Measurements from ENCODE around the gene RRP8. TPM values are rescaled to one million over a fixed set of nuclear protein-coding genes. Genes with fewer than 3 reads are reported as not detected.

Gene RRP8
- total and polyA plus RNA-seq, 9 of the 15 experiments (the other 6 are each of a cell fraction or from before 2014, with no cell fraction given) = 5.7 to 47.3 (median 32.6) TPM

DNA sequence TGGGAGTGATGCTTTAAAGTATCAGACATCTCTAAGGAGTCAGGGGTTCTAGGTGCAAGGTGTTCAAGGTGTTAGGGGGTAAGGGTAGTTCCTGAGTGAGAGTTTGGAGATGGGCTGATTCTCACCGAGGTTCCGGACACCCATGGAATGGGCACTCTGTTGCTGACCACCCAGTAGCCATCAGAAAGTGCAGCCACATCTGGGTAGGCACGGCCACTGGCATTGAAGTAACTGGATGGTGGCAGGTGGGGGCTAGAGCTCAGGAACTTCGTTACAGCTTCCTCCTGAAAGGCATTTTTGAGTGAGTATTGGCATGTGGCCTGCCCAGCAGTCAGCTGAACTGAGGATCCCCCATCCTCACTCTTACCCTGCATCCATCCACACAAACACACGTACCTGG is 11.6 kb upstream of the RRP8 start:
- H3K27ac ChIP-seq (ENCODE audit: extremely low read depth, low read depth, low read length) = no peak overlapping the region
- H3K27me3 ChIP-seq (ENCODE audit: control insufficient read depth in 2 of 2, insufficient read depth in 2 of 2, low read length in 2 of 2) = no peaks in the 10 kb centered on the region
- H3K4me3 ChIP-seq = no peak overlapping the region
- in situ Hi-C loops (cut with MboI) (no loop called here), intact Hi-C loops (cut with micrococcal nuclease) (loop anchor here (5.0 kb wide), 1 partner anchor 83 kb away; no protein-coding TSS in a partner anchor)
- H3K9me1 ChIP-seq (ENCODE audit: control insufficient read depth, insufficient read depth, low read length) = no peaks in the 10 kb centered on the region
- no peaks in the 10 kb centered on the region for H3K9me3 ChIP-seq (replicated peaks; ENCODE audit: control insufficient read depth, insufficient read depth, low read depth, low read length)
- no peaks in the 10 kb centered on the region for H4K20me1 ChIP-seq (replicated peaks; ENCODE audit: control insufficient read depth, insufficient read depth, low read length)
- BruUV-seq (replicated peaks) = no TSS peak
- no peak for TF ChIP-seq ZNF778 (CRISPR knock-in tag; IDR thresholded peaks at IDR 0.05)
- TF ChIP-seq SMAD3 (CRISPR knock-in tag; conservative IDR thresholded peaks at IDR 0.05) = no peak
- TF ChIP-seq ZNF561 (CRISPR knock-in tag; conservative IDR thresholded peaks at IDR 0.05) = no peak
- no peak for TF ChIP-seq CCAR2 (IDR thresholded peaks at IDR 0.05; ENCODE audit: low read depth, low read length)
- no peak for TF ChIP-seq KLF16 (IDR thresholded peaks at IDR 0.05)
- TF ChIP-seq RFX5 (IDR thresholded peaks at IDR 0.05; ENCODE audit: low read depth, low read length) = no peak
- no peak for TF ChIP-seq MTA3 (IDR thresholded peaks at IDR 0.05; ENCODE audit: borderline replicate concordance)
- no peak for TF ChIP-seq SETDB1 (IDR thresholded peaks at IDR 0.05; ENCODE audit: low read length)
- TF ChIP-seq ZNF124 (CRISPR knock-in tag; IDR thresholded peaks at IDR 0.05) = no peak
- no peak for TF ChIP-seq RNF2 (IDR thresholded peaks at IDR 0.05)
- CTCF ChIA-PET (ENCODE audit: low intra/inter-chr PET ratio) = no interaction called here
- DNase-seq (ENCODE audit: extremely low read depth in 1 of 4, low spot score in 3 of 4) (no peak), FAIRE-seq (no peak), ATAC-seq (no peak)
- H3K79me2 ChIP-seq (ENCODE audit: control insufficient read depth, insufficient read depth, low read length) = peaks cover 29% of the 10 kb centered on the region
- no peak overlapping the region for H2AFZ ChIP-seq (ENCODE audit: low read depth, low read length)
- peaks cover 36% of the 10 kb centered on the region for H3K36me3 ChIP-seq (ENCODE audit: control insufficient read depth, insufficient read depth, low read length)
- peaks cover 21 to 29% of the 10 kb centered on the region in 2 experiments for H3K4me1 ChIP-seq (replicated peaks in 1 of 2; ENCODE audit: control insufficient read depth in 2 of 2, insufficient read depth in 2 of 2, low read length in 2 of 2)
- no peak overlapping the region for H3K9ac ChIP-seq (ENCODE audit: insufficient read depth in 1 of 2, low read depth in 2 of 2, low read length in 2 of 2)
- no peak overlapping the region for H3K4me2 ChIP-seq (ENCODE audit: insufficient read depth, low read length)
- 75% methylated on average over 5 of the region's 5 CpGs for WGBS (ENCODE audit: insufficient coverage, low coverage, missing lambda C conversion rate)
- POLR2A ChIA-PET = no interaction called here

Data from K562 (cell line).